Naive B cell (primary cell): ENCODE results near the gene FADD. TPM values are rescaled to one million over a fixed set of nuclear protein-coding genes. Genes with fewer than 3 reads are reported as not detected.

Experiments used
- ATAC-seq, 2 donors: fragments of 150-1000 bp; cut with Tn5 transposase; 2 replicates each; pipeline ENCODE4 v1.10.0; 2021; ENCODE audit warnings: low read depth in 2 of 2, mild to moderate bottlenecking in 2 of 2, moderate library complexity in 2 of 2
- DNase-seq: peaks from one replicate; pipeline ENCODE4 v3.0.0; 2022
- H3K27ac Mint-ChIP-seq, 6 donors: one replicate each; pipeline ENCODE4 v1.8.0; 2020 to 2022; ENCODE audit warnings: mild to moderate bottlenecking in 6 of 6, mixed read lengths in 6 of 6, moderate library complexity in 5 of 6, inconsistent platforms in 2 of 6
- H3K27me3 Mint-ChIP-seq, 3 donors: one replicate each; pipeline ENCODE4 v1.8.0; 2021 to 2022; ENCODE audit warnings: mixed read lengths in 3 of 3, mild to moderate bottlenecking in 1 of 3
- H3K36me3 Mint-ChIP-seq, 2 donors: one replicate each; pipeline ENCODE4 v1.8.0; 2020 to 2022; ENCODE audit warnings: mixed read lengths in 2 of 2, inconsistent platforms in 1 of 2, mild to moderate bottlenecking in 1 of 2
- H3K4me1 Mint-ChIP-seq, 3 donors: one replicate each; pipeline ENCODE4 v1.8.0; 2020 to 2022; ENCODE audit warnings: mixed read lengths in 3 of 3, inconsistent platforms in 1 of 3, mild to moderate bottlenecking in 1 of 3, moderate library complexity in 1 of 3
- H3K4me3 Mint-ChIP-seq, 8 donors: one replicate each; pipeline ENCODE4 v1.8.0; 2020 to 2022; ENCODE audit warnings: mild to moderate bottlenecking in 8 of 8, mixed read lengths in 8 of 8, moderate library complexity in 8 of 8, inconsistent platforms in 2 of 8
- H3K9me3 Mint-ChIP-seq, 7 donors: one replicate each; pipeline ENCODE4 v1.8.0; 2020 to 2022; ENCODE audit warnings: mixed read lengths in 7 of 7, mild to moderate bottlenecking in 5 of 7, inconsistent platforms in 2 of 7, moderate library complexity in 1 of 7
- polyA plus RNA-seq, 6 donors: library from polyadenylated mRNA; unstranded; fragments of 300-500 nt; fragmentation: Illumina TruSeq; gene quantifications; one replicate each; pipeline ENCODE4 v1.2.3, GENCODE V29; 2021; ENCODE audit warnings: low read depth in 6 of 6

Gene FADD, protein sequence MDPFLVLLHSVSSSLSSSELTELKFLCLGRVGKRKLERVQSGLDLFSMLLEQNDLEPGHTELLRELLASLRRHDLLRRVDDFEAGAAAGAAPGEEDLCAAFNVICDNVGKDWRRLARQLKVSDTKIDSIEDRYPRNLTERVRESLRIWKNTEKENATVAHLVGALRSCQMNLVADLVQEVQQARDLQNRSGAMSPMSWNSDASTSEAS
- 10 to 100 TPM in 3 of 6 donors, 1 to 10 TPM in 3; 7.4 to 15.6 (median 10.2) TPM for polyA plus RNA-seq

DNA sequence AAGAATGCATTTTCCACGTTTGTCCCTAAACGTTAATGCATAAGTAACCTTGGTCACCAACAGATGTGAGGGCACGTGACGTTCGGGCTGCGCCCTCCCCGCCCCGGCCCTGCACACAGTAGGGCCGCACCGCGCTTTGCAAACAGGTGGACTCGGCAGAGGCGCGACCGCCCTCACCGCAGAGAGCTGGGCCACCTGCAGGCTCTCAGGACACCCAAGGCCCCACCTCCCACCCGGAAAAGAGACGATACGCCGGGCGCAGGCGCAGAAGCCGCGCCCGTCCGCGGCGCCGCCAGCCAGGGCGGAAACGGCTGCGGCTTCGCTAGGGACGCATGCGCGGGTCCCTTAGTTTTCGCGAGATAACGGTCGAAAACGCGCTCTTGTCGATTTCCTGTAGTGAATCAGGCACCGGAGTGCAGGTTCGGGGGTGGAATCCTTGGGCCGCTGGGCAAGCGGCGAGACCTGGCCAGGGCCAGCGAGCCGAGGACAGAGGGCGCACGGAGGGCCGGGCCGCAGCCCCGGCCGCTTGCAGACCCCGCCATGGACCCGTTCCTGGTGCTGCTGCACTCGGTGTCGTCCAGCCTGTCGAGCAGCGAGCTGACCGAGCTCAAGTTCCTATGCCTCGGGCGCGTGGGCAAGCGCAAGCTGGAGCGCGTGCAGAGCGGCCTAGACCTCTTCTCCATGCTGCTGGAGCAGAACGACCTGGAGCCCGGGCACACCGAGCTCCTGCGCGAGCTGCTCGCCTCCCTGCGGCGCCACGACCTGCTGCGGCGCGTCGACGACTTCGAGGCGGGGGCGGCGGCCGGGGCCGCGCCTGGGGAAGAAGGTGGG is at the start of gene FADD:
Gene FADD (plus strand): TSS at position 377 of the 831 bp plus-strand sequence. CDS start 164 bp downstream, at position 541.
- H3K4me3 Mint-ChIP-seq, result peak within 1 kb of the TSS; percentile 86 to 97 (median 92)
- peak within 1 kb of the TSS; percentile 81 to 97 (median 91) for H3K27ac Mint-ChIP-seq
- H3K36me3 Mint-ChIP-seq, result peaks cover 0 to 6% of the 10 kb centered on the region in 2 donors
- ATAC-seq (peak; percentile 78 to 83), DNase-seq (peak; percentile 86)
- H3K27me3 Mint-ChIP-seq, result no peaks in the 10 kb centered on the region
- H3K4me1 Mint-ChIP-seq, result peaks cover 21 to 45% (median 35%) of the 10 kb centered on the region in 3 donors
- no peaks in the 10 kb centered on the region for H3K9me3 Mint-ChIP-seq

DNA sequence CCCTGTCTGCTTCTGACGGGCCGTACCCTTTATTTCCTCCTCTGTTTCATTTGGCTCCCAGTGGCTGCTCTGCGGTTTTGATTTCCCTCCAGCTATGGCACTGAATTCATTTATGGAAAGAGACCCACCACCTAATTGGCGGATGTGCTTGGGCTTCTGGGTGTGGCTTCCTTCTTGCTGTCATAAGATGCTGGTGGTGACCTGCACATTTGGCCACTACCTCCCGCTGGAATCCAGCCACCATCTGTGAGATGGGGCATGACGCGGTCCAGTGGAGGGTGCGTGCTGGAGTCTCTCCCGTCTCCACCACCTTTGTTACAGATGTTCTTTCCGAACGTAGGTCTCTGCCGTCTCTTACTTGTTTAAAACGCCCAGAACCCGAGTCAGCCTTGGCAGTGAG is 47.7 kb upstream of the FADD start:
- Mint-ChIP-seq H3K36me3 (no peaks in the 10 kb centered on the region), H3K4me1 (no peaks in the 10 kb centered on the region), H3K27me3 (peaks cover 0 to 9% (median 5%) of the 10 kb centered on the region in 3 donors), H3K4me3 (no peak overlapping the region), H3K9me3 (no peaks in the 10 kb centered on the region), H3K27ac (no peak overlapping the region)
- no peak for DNase-seq
- ATAC-seq, result no peak

DNA sequence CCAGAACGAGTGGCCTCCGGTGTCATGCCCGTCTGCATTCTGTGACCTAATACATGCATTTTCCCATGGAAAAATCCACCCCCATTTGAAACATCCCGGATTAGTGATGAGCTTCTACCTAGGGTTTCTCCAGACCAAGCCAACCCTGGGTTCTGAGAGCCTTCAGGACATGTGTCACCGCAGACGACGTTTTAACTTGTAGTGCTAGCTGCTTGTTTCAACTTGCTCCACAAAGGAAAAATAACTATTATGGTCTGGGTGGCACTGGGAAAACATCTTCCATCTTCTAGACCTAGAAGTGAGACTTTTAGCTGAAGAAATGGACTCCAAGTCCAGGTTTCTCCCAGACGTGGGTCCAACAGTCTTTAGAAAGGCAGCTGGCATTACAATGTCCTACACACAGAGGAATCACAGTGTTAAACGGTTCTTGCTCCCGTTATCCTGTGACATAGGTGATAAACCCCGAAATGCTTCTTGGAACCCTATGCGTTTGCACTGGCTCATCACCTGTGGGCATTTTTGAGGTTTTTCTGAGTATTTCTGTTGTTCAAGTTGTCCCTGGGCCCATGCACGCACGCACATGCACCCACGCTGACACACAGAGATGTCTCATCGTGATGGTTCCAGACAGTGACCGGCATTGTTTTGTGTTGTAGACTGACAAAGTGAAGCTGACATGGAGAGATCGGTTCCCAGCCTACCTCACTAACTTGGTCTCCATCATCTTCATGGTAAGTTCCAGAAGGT is 46.6 kb upstream of the FADD start:
- H3K4me1 Mint-ChIP-seq, result no peaks in the 10 kb centered on the region

DNA sequence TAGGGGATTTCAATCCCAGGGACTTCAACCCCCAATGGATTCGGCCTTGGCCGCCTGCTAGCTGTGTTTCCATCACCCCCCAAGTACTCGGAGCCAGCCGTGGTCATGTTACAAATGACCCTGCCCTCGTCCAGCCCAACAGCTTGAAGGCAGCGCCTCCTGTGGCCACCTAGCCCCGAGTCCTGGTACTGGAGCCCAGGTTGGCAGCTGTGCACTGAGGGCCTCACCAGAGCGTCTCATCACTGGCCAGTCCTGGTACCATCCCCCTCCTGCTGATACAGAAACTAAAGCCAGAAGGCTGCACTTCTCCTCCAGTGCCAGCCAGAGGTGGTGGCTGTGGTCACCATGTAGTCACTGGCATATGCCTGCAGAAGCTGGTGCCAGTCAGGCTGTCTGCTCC is 44.9 kb upstream of the FADD start:
- ATAC-seq (no peak), DNase-seq (no peak)
- Mint-ChIP-seq H3K36me3 (no peaks in the 10 kb centered on the region), H3K27me3 (peaks cover 0 to 15% (median 0%) of the 10 kb centered on the region in 3 donors), H3K4me1 (no peaks in the 10 kb centered on the region), H3K4me3 (no peak overlapping the region), H3K27ac (no peak overlapping the region), H3K9me3 (no peaks in the 10 kb centered on the region)

More for the DNA sequence above, 46.6 kb upstream of the FADD start:
- H3K36me3 Mint-ChIP-seq, result no peaks in the 10 kb centered on the region
- no peak overlapping the region for H3K4me3 Mint-ChIP-seq
- DNase-seq, result no peak
- no peaks in the 10 kb centered on the region for H3K9me3 Mint-ChIP-seq
- no peak for ATAC-seq
- peaks cover 0 to 9% (median 0%) of the 10 kb centered on the region in 3 donors for H3K27me3 Mint-ChIP-seq
- peak overlapping the region in 1 of 6 donors; percentile 12 for H3K27ac Mint-ChIP-seq

DNA sequence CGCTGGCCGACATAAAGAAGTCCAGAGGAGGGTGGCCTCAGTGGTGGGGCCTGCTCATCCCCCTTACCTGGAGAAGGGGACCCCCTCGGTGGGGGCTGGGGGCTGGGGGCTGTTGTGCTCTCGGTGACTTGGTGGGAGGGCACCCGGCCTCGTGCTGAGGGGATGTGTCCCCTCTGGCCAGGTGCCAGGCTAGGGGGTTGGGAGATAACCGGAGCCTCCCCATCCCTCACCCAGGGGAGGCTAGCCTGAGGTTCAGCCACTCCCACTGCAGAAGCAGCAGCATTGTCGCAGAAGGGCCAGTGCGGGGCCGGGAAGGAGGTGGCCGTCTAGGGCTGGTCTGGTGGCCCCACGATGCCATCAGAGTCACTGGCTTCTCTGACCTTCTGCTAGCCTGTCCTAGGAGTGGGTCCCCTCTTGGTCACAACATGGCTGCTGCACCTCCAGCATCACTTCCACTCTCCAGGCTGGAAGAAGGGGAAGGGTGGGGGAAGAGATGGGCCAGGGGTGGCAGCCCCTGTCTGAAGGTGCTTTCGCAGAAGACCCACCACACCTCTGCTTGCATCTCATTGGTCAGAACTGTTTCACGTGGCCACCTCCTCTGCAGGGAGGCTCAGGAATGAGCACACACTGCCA is 44.2 kb upstream of the FADD start:
- Mint-ChIP-seq H3K36me3 (no peaks in the 10 kb centered on the region), H3K4me3 (no peak overlapping the region), H3K27me3 (peaks cover 0 to 17% (median 0%) of the 10 kb centered on the region in 3 donors), H3K4me1 (no peaks in the 10 kb centered on the region), H3K27ac (no peak overlapping the region), H3K9me3 (no peaks in the 10 kb centered on the region)
- DNase-seq (no peak), ATAC-seq (no peak)

DNA sequence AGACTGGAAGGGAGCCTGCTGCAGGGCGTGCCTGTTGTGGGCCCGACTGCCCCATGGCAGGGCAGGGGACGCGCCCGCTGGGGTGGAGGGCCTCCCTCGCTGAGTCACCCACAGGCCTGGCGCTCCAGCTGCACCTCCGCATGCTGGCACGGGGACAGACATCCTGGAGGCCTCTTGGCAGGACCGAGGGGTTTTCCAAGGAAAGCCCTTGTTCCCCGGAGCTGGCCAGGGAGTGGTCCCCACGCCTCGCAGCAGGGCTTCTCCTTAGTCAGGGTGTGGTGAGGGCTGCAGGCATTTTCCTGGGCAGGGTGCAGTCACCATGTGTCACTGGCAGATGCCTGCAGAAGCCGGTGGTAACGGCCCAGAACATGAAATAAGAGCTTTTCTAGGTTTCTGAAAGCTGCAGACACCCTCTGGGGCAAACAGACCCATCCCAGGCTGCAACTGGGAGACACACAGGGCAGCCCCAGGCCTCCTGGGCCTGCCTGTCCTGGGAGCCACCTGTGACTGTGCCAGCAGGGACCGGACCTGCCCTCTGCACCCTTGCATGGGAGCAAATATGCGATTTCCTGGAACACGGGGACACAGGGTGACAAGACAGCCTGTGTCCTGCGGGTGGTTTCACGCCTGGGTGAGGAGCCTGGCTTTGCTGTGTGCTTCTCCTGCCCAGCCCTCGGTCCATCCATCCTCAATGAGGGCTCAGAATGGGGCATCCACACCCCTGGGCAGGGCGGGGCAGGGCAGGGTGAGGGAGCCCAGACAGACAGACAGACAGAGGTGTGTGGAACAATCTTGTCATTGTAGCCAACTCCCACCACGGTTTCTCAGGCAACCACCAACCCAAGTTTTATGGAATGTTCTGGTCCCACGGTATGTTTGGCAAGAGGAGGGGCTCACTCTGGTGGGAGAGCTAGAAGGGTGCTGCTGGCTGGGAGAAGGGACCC is 43.2 kb upstream of the FADD start:
- Mint-ChIP-seq H3K9me3 (no peaks in the 10 kb centered on the region), H3K27ac (no peak overlapping the region)

DNA sequence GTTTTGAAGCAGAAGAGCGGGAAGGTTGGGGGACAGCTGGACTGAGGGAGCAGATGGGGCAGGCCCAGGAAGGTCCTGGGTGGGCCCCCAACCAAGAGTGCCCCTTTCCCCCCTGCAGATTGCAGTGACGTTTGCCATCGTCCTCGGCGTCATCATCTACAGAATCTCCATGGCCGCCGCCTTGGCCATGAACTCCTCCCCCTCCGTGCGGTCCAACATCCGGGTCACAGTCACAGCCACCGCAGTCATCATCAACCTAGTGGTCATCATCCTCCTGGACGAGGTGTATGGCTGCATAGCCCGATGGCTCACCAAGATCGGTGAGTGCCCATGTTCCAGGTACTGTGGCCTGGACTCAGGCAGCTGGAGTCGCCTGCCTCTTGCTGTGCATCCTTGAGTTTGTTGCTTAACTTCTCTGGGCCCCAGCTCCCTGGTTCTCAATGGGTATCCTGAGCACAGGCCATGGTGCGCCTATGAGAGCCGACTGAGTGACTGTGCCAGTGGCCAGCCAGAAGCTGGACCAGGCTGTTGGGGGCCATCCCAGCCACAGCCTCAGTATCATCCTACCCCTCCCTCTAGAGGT is 42.0 kb upstream of the FADD start:
- peaks cover 0 to 17% (median 0%) of the 10 kb centered on the region in 3 donors for H3K27me3 Mint-ChIP-seq
- H3K36me3 Mint-ChIP-seq, result no peaks in the 10 kb centered on the region
- no peaks in the 10 kb centered on the region for H3K4me1 Mint-ChIP-seq
- ATAC-seq (no peak), DNase-seq (no peak)
- peak overlapping the region in 1 of 8 donors; percentile 56 for H3K4me3 Mint-ChIP-seq
- no peaks in the 10 kb centered on the region for H3K9me3 Mint-ChIP-seq
- no peak overlapping the region for H3K27ac Mint-ChIP-seq

More for the DNA sequence above, 43.2 kb upstream of the FADD start:
- Mint-ChIP-seq H3K27me3 (peaks cover 0 to 17% (median 0%) of the 10 kb centered on the region in 3 donors), H3K4me1 (no peaks in the 10 kb centered on the region), H3K4me3 (no peak overlapping the region), H3K36me3 (no peaks in the 10 kb centered on the region)
- ATAC-seq (no peak), DNase-seq (no peak)

DNA sequence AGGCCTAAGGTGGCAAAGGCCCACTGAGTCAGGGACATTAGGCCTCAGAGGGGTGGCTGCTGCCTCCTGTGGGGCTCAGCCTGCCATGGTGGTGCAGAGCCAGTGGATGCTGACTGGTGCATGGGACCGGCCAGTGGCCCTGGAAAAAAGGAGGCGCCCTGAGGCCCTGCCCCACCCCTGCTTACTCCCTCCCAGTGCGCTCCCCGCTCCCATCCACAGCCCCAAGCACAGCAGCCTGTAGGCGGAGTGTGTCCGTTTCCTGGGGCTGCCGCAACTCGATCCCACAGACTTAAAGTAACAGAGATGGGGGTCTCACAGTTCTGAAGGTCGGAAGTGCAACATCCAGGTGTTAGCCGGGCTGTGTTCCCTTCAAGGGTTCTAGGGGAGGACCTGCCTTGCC is 38.4 kb upstream of the FADD start:
- Mint-ChIP-seq H3K4me1 (no peaks in the 10 kb centered on the region), H3K9me3 (peaks cover 0 to 4% (median 0%) of the 10 kb centered on the region in 7 donors), H3K36me3 (peaks cover 0 to 8% of the 10 kb centered on the region in 2 donors), H3K27ac (no peak overlapping the region), H3K4me3 (no peak overlapping the region), H3K27me3 (peaks cover 0 to 19% (median 16%) of the 10 kb centered on the region in 3 donors)
- ATAC-seq (no peak), DNase-seq (no peak)

DNA sequence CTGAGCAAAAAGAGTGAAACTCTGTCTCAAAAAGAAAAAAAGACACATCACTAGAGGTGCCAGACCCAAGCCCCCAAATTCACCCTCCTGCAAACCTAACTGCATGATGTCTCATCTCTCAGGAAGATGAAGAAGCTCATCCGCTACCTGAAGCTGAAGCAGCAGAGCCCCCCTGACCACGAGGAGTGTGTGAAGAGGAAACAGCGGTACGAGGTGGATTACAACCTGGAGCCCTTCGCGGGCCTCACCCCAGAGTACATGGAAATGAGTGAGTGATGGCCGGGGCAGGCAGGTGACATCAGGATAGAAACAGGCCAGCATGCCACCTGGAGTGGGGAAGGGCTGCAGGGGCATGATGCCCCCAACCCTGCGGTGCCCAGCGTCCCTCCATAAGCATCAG is 36.0 kb upstream of the FADD start:
- ATAC-seq (no peak), DNase-seq (no peak)
- H3K27me3 Mint-ChIP-seq, result peaks cover 0 to 25% (median 16%) of the 10 kb centered on the region in 3 donors
- no peaks in the 10 kb centered on the region for H3K4me1 Mint-ChIP-seq
- no peak overlapping the region for H3K27ac Mint-ChIP-seq
- no peak overlapping the region for H3K4me3 Mint-ChIP-seq
- peaks cover 0 to 8% of the 10 kb centered on the region in 2 donors for H3K36me3 Mint-ChIP-seq
- H3K9me3 Mint-ChIP-seq, result peaks cover 0 to 4% (median 0%) of the 10 kb centered on the region in 7 donors

DNA sequence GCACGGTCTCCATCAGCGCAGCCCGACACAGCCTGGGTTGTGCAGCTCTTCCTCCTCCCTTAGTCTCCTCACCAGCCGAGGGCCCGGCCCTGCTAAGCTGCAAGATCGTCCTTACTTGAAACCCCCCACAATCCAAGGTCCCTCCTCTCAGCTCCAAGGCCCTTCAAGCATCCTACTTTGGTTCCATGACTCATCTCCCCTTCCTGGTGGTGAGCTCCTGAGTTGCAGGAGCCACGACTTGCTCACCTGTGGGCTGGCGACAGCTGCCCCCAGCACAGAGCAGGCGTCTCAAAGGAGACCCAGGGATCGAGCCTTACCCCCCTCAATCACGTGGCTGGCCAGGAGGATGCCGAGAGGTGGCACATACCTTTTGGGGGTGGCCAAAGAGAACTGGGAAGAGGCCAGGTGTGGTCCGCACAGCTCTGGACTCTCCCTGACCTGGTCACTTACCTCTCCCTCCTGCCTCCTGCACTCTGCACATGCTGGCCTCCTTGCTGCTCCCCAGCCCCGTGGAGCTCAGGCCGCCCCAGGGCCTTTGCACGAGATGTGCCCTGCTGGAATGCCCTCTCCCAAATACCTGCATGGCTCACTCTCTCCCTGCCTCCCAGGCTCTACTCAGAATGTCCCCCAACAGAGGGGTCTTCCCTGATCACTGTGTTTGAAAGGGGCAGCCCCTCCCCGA is 35.2 kb upstream of the FADD start:
- H3K4me1 Mint-ChIP-seq, result no peaks in the 10 kb centered on the region

DNA sequence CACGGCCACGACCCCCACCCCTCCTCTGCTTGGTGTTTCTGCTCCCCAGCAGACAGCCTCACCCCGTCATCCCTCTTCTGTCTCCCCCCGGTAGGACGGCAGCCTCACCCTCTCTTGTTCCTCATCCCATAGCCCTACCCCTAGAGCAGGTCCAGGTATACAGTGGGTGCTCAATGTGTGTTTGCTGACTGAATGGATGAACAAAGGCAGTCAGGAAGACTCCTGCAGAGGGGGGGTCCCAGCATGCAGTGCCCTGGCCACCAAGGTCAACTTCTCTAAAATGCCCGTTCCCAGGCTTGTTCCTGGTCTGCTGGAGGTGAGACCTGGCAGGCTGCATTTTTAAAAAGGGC is 34.7 kb upstream of the FADD start:
- DNase-seq, result no peak
- Mint-ChIP-seq H3K27ac (no peak overlapping the region), H3K9me3 (peaks cover 0 to 4% (median 0%) of the 10 kb centered on the region in 7 donors), H3K4me3 (no peak overlapping the region), H3K4me1 (no peaks in the 10 kb centered on the region), H3K27me3 (peaks cover 0 to 16% (median 16%) of the 10 kb centered on the region in 3 donors), H3K36me3 (peaks cover 0 to 8% of the 10 kb centered on the region in 2 donors)
- no peak for ATAC-seq

More for the DNA sequence above, 35.2 kb upstream of the FADD start:
- no peak for DNase-seq
- peaks cover 0 to 8% of the 10 kb centered on the region in 2 donors for H3K36me3 Mint-ChIP-seq
- peaks cover 0 to 4% (median 0%) of the 10 kb centered on the region in 7 donors for H3K9me3 Mint-ChIP-seq
- peaks cover 0 to 22% (median 16%) of the 10 kb centered on the region in 3 donors for H3K27me3 Mint-ChIP-seq
- no peak for ATAC-seq
- H3K27ac Mint-ChIP-seq, result no peak overlapping the region
- H3K4me3 Mint-ChIP-seq, result no peak overlapping the region
